OCI-LY7 (cell line): Measurements from ENCODE around the gene SGIP1. TPM values are rescaled to one million over a fixed set of nuclear protein-coding genes. Genes with fewer than 3 reads are reported as not detected.

Experiments
- BruUV-seq: library from RNA; stranded (reverse); fragments of 400-500 nt; replicated peaks from 2 replicates; lab custom pipeline; 2021; lab: Mats Ljungman, UMichigan
- CTCF ChIA-PET: fragments of 300-600 bp; sonication (Branson Sonifier 250); formaldehyde crosslinking; loops from one replicate; lab custom pipeline; 2022; ENCODE audit warnings: antibody characterized with exemption; ENCODE audit not compliant: unreplicated experiment; lab: Charles Lee
- POLR2A ChIA-PET: fragments of 300-600 bp; sonication (Branson Sonifier 250); formaldehyde crosslinking; loops from one replicate; lab custom pipeline; 2022; ENCODE audit warnings: antibody characterized with exemption; lab: Charles Lee
- DNase-seq: peaks from one replicate; pipeline ENCODE4 v3.0.0-alpha.2; 2015; ENCODE audit warnings: low spot score
- H2AFZ ChIP-seq: fragments of 200-600 bp; sonication (generic), shearing (Covaris generic); 2 replicates; pipeline ENCODE4 v1.6.1; 2014; ENCODE audit warnings: mild to moderate bottlenecking, antibody characterized with exemption, low read length, moderate library complexity
- H3K27ac ChIP-seq: fragments of 200-600 bp; sonication (generic); 2 replicates; pipeline ENCODE4 v1.5.1; 2014; ENCODE audit warnings: mixed run types, low read depth, mild to moderate bottlenecking, moderate library complexity, low read length, inconsistent platforms; ENCODE audit not compliant: poor library complexity, severe bottlenecking
- H3K36me3 ChIP-seq: fragments of 200-600 bp; sonication (generic); 2 replicates; pipeline ENCODE4 v1.6.1; 2014; ENCODE audit warnings: mild to moderate bottlenecking, antibody characterized with exemption, low read length, moderate library complexity, mixed read lengths; ENCODE audit not compliant: insufficient read depth
- H3K4me1 ChIP-seq: fragments of 200-600 bp; sonication (generic); 2 replicates; pipeline ENCODE4 v1.5.1; 2014; ENCODE audit warnings: mild to moderate bottlenecking, low read length; ENCODE audit not compliant: insufficient read depth, poor library complexity, severe bottlenecking
- H3K4me2 ChIP-seq: fragments of 200-600 bp; sonication (generic); 2 replicates; pipeline ENCODE4 v1.6.1; 2014; ENCODE audit warnings: mild to moderate bottlenecking, low read length
- H3K4me3 ChIP-seq: fragments of 200-600 bp; sonication (generic); 2 replicates; pipeline ENCODE4 v1.5.1; 2014; ENCODE audit warnings: mild to moderate bottlenecking, low read depth, low read length; ENCODE audit not compliant: poor library complexity, severe bottlenecking
- H3K79me2 ChIP-seq: fragments of 200-600 bp; sonication (generic); 2 replicates; pipeline ENCODE4 v1.6.1; 2016; ENCODE audit warnings: low read depth, mild to moderate bottlenecking, low read length, moderate library complexity, mixed read lengths; ENCODE audit not compliant: insufficient read depth
- H3K9me2 ChIP-seq: fragments of 200-600 bp; sonication (generic); 2 replicates; pipeline ENCODE4 v1.6.1; 2016; ENCODE audit warnings: mild to moderate bottlenecking, low read length, mixed read lengths; ENCODE audit not compliant: insufficient read depth
- H3K9me3 ChIP-seq: fragments of 200-600 bp; sonication (generic); 2 replicates; pipeline ENCODE4 v1.6.1; 2014; ENCODE audit warnings: mild to moderate bottlenecking, mixed run types, low read length, mixed read lengths
- H4K20me1 ChIP-seq: fragments of 200-600 bp; sonication (generic); 2 replicates; pipeline ENCODE4 v1.6.1; 2014; ENCODE audit warnings: mild to moderate bottlenecking, antibody characterized with exemption, low read length, moderate library complexity, mixed read lengths; ENCODE audit not compliant: insufficient read depth
- EZH2phosphoT487 ChIP-seq: fragments of 200-600 bp; sonication (generic); IDR thresholded peaks from 2 replicates; pipeline ENCODE4 v1.6.1; 2018; ENCODE audit warnings: low read depth, borderline replicate concordance, mild to moderate bottlenecking, mixed run types, antibody characterized with exemption, low read length, moderate library complexity, mixed read lengths
- intact Hi-C: fragments of 100-400 bp; cut with micrococcal nuclease; formaldehyde crosslinking; loops from one replicate; pipeline ENCODE4 v1.10.0; 2022; ENCODE audit not compliant: unreplicated experiment
- total RNA-seq, 2 experiments: library from RNA; depleted of rRNA in 1 of 2; stranded (reverse); fragments of >200 nt in 1 of 2; shearing (Covaris generic) in 1 of 2; gene quantifications; 2 replicates each; pipeline ENCODE4 v1.2.3, GENCODE V29; 2014 to 2022
- TF ChIP-seq, protein P1 (sequence below): fragments of 200-600 bp; sonication (generic); conservative IDR thresholded peaks from 2 replicates; pipeline ENCODE4 v1.5.1; 2014; ENCODE audit warnings: mild to moderate bottlenecking, antibody characterized with exemption, low read length, moderate library complexity, mixed read lengths

SGIP1 gene
- total RNA-seq, 2 experiments from 2014 or later = not detected

DNA sequence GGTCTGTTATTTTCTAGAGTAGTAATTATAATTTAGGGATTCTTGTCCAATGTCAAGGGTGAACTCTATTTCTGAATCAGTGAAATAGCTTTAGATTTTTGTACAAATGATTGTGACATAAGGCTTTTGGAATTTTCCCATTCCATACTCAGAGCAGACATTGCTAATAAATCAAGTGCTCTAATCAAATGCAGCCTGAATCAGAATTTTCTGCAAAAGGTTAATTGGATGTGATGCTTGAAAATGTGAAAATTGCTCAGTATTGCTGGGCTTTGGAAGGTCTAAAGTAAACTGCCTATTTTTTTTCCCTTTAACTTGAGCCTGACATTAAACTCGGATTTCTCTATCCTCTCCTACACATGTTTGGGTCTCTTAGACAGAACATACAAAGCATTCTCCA lies 23.2 kb downstream of the SGIP1 start:
- Histone ChIP-seq H3K27ac (no peak overlapping the region), H3K4me3 (no peak overlapping the region), H3K4me2 (no peak overlapping the region), H3K79me2 (no peaks in the 10 kb centered on the region), H3K4me1 (no peaks in the 10 kb centered on the region), H4K20me1 (no peaks in the 10 kb centered on the region), H3K36me3 (no peaks in the 10 kb centered on the region), H2AFZ (no peak overlapping the region), H3K9me3 (no peaks in the 10 kb centered on the region), H3K9me2 (no peaks in the 10 kb centered on the region)
- DNase-seq = no peak
- ChIA-PET POLR2A (no interaction called here), CTCF (no interaction called here)
- TF ChIP-seq EZH2phosphoT487 = no peak
- TF ChIP-seq, protein P1, sequence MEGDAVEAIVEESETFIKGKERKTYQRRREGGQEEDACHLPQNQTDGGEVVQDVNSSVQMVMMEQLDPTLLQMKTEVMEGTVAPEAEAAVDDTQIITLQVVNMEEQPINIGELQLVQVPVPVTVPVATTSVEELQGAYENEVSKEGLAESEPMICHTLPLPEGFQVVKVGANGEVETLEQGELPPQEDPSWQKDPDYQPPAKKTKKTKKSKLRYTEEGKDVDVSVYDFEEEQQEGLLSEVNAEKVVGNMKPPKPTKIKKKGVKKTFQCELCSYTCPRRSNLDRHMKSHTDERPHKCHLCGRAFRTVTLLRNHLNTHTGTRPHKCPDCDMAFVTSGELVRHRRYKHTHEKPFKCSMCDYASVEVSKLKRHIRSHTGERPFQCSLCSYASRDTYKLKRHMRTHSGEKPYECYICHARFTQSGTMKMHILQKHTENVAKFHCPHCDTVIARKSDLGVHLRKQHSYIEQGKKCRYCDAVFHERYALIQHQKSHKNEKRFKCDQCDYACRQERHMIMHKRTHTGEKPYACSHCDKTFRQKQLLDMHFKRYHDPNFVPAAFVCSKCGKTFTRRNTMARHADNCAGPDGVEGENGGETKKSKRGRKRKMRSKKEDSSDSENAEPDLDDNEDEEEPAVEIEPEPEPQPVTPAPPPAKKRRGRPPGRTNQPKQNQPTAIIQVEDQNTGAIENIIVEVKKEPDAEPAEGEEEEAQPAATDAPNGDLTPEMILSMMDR = no peak
- no TSS peak for BruUV-seq
- intact Hi-C loops = no loop called here

DNA sequence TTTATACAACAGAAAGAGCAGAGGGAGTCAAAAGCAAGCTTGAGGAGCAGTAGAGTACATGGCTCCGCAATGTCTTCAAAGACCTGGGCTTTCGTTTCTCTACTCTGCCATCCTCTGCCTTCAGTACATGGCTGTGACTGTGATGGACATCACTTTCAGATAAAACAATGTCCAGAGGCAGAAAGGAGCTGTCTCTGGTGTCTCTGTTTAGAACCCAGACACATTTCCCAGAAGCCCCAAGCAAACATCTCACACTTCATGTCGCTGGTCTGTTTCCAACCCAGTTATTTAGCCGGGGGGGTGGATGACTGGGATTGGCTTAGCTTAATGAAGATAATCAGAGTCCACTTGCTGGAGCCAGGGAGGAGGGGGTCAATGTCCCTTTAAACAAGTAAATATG lies 25.6 kb downstream of the SGIP1 start:
- Histone ChIP-seq H4K20me1 (no peaks in the 10 kb centered on the region), H3K9me2 (no peaks in the 10 kb centered on the region), H3K4me2 (no peak overlapping the region), H3K9me3 (no peaks in the 10 kb centered on the region), H3K4me1 (no peaks in the 10 kb centered on the region), H3K4me3 (no peak overlapping the region), H3K79me2 (no peaks in the 10 kb centered on the region), H2AFZ (no peak overlapping the region), H3K27ac (no peak overlapping the region), H3K36me3 (no peaks in the 10 kb centered on the region)
- no peak for TF ChIP-seq EZH2phosphoT487
- TF ChIP-seq, protein P1 = no peak
- DNase-seq = no peak
- intact Hi-C loops = no loop called here
- CTCF ChIA-PET = no interaction called here
- BruUV-seq = no TSS peak
- POLR2A ChIA-PET = no interaction called here

DNA sequence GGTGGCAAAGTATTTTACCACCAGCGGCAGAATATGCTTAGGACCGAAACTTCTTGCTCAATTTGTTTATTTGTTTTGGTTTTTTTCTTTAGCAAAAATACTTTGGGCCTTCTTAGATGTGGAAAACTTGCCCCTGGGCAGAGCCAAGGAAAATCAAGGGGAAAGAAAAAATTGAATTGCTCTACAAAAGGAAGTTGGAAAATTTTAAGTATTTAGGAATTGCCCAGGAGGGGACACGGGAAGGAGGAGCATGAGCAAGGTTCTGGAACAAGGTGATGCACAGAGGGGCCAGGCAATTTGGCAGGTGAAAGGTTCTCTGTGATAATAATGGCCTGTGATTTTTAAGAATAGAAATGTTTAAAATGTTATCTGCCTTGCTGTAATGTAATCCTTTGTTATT lies 28.6 kb downstream of the SGIP1 start:
- no peaks in the 10 kb centered on the region for H3K9me3 ChIP-seq
- ChIA-PET POLR2A (no interaction called here), CTCF (no interaction called here)
- no peaks in the 10 kb centered on the region for H3K36me3 ChIP-seq
- H3K9me2 ChIP-seq = no peaks in the 10 kb centered on the region
- no peaks in the 10 kb centered on the region for H3K4me1 ChIP-seq
- TF ChIP-seq, protein P1 = no peak
- TF ChIP-seq EZH2phosphoT487 = no peak
- no peaks in the 10 kb centered on the region for H3K79me2 ChIP-seq
- no peak overlapping the region for H3K27ac ChIP-seq
- no peak overlapping the region for H3K4me2 ChIP-seq
- DNase-seq = no peak
- H4K20me1 ChIP-seq = no peaks in the 10 kb centered on the region
- no peak overlapping the region for H3K4me3 ChIP-seq
- no TSS peak for BruUV-seq
- no peak overlapping the region for H2AFZ ChIP-seq
- intact Hi-C loops = no loop called here
